ENCODE results near the gene IPO9.

GRCh38 chr1:201925981-201926645 is 97.2 kb downstream of the IPO9 start:
- no peak for TF ChIP-seq CTCF (IDR thresholded peaks at IDR 0.05; ENCODE audit: low read depth, low read length)
- TF ChIP-seq POLR2A (IDR thresholded peaks at IDR 0.05; ENCODE audit: extremely low read depth, insufficient read length) = no peak
- TF ChIP-seq, protein P1, sequence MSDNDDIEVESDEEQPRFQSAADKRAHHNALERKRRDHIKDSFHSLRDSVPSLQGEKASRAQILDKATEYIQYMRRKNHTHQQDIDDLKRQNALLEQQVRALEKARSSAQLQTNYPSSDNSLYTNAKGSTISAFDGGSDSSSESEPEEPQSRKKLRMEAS (IDR thresholded peaks at IDR 0.05; ENCODE audit: low read depth, low read length) = no peak
